CD14-positive monocyte (primary cell): ENCODE data around the gene LETM1. TPM values are rescaled to one million over a fixed set of nuclear protein-coding genes. Genes with fewer than 3 reads are reported as not detected.
A peak's percentile ranks its signal among the peaks of the same experiment; 100 is the strongest.

Experiments
- DNase-seq, 3 donors: peaks; one replicate each; pipeline ENCODE4 v3.0.0-alpha.2; 2011 to 2022
- H2AFZ ChIP-seq: 2 replicates; pipeline ENCODE4 v1.6.0; 2012; ENCODE audit warnings: mild to moderate bottlenecking, low read depth, low read length, inconsistent platforms; ENCODE audit not compliant: insufficient read depth, poor library complexity, severe bottlenecking
- H3K27ac ChIP-seq, 2 donors: 1 replicate in 1 of 2; 2 replicates in 1 of 2; pipeline ENCODE4 v1.5.1; 2012 to 2013; ENCODE audit warnings: low read length in 2 of 2, control low read depth in 1 of 2, inconsistent platforms in 1 of 2, low read depth in 1 of 2, mild to moderate bottlenecking in 1 of 2
- H3K27me3 ChIP-seq, 2 donors: one replicate each; pipeline versions ENCODE4 v1.6.0 to v1.6.1; 2011 to 2013; ENCODE audit warnings: low read length in 2 of 2; ENCODE audit not compliant: control insufficient read depth in 2 of 2, insufficient read depth in 2 of 2
- H3K36me3 ChIP-seq, 2 donors: replicated peaks in 1 of 2; 1 replicate in 1 of 2; 2 replicates in 1 of 2; pipeline versions ENCODE4 v1.5.1 to v1.6.1; 2012 to 2013; ENCODE audit warnings: low read length in 2 of 2, control low read depth in 1 of 2, inconsistent platforms in 1 of 2, mild to moderate bottlenecking in 1 of 2; ENCODE audit not compliant: insufficient read depth in 2 of 2, control insufficient read depth in 1 of 2
- H3K4me1 ChIP-seq, 2 donors: 1 replicate in 1 of 2; 2 replicates in 1 of 2; pipeline versions ENCODE4 v1.5.1 to v1.6.1; 2012 to 2013; ENCODE audit warnings: low read length in 2 of 2, control low read depth in 1 of 2, inconsistent platforms in 1 of 2, mild to moderate bottlenecking in 1 of 2, moderate library complexity in 1 of 2; ENCODE audit not compliant: insufficient read depth in 2 of 2, control insufficient read depth in 1 of 2
- H3K4me2 ChIP-seq: replicated peaks from 2 replicates; pipeline ENCODE3; 2012; ENCODE audit warnings: low read length, moderate library complexity, mild to moderate bottlenecking; ENCODE audit not compliant: poor library complexity, severe bottlenecking; ENCODE audit errors: extremely low read depth
- H3K4me3 ChIP-seq, 3 experiments: fragments of 200-600 bp in 1 of 3; sonication (generic) in 1 of 3; replicated peaks in 1 of 3; 1 replicate in 2 of 3; 2 replicates in 1 of 3; pipeline ENCODE4 v1.5.1; 2011 to 2013; ENCODE audit warnings: low read length in 3 of 3, mild to moderate bottlenecking in 3 of 3, control low read depth in 2 of 3, low read depth in 2 of 3, inconsistent platforms in 1 of 3, moderate library complexity in 1 of 3
- H3K79me2 ChIP-seq: 2 replicates; pipeline ENCODE4 v1.6.0; 2012; ENCODE audit warnings: mild to moderate bottlenecking, control low read depth, inconsistent platforms, low read length, moderate library complexity; ENCODE audit not compliant: insufficient read depth
- H3K9ac ChIP-seq: 2 replicates; pipeline ENCODE4 v1.6.0; 2017; ENCODE audit warnings: low read length, mild to moderate bottlenecking; ENCODE audit not compliant: insufficient read depth, poor library complexity, severe bottlenecking
- H3K9me3 ChIP-seq, 2 donors: replicated peaks in 1 of 2; 1 replicate in 1 of 2; 2 replicates in 1 of 2; pipeline versions ENCODE4 v1.5.1 to v1.6.1; 2012 to 2013; ENCODE audit warnings: low read length in 2 of 2, control low read depth in 1 of 2; ENCODE audit not compliant: control insufficient read depth in 1 of 2, insufficient read depth in 1 of 2
- H4K20me1 ChIP-seq: 2 replicates; pipeline ENCODE4 v1.6.0; 2012; ENCODE audit warnings: mild to moderate bottlenecking, low read length, control low read depth, moderate library complexity; ENCODE audit not compliant: insufficient read depth
- H3K27ac Mint-ChIP-seq, 7 donors: one replicate each; pipeline ENCODE4 v1.8.0; 2020; ENCODE audit warnings: mild to moderate bottlenecking in 7 of 7, mixed read lengths in 7 of 7, moderate library complexity in 6 of 7, inconsistent platforms in 2 of 7
- H3K27me3 Mint-ChIP-seq, 3 donors: one replicate each; pipeline ENCODE4 v1.8.0; 2021 to 2022; ENCODE audit warnings: low read depth in 3 of 3, mild to moderate bottlenecking in 3 of 3, mixed read lengths in 3 of 3, moderate library complexity in 3 of 3, inconsistent platforms in 1 of 3
- H3K36me3 Mint-ChIP-seq, 2 donors: one replicate each; pipeline ENCODE4 v1.8.0; 2020; ENCODE audit warnings: mixed read lengths in 2 of 2, inconsistent platforms in 1 of 2, mild to moderate bottlenecking in 1 of 2
- H3K4me1 Mint-ChIP-seq: one replicate; pipeline ENCODE4 v1.8.0; 2020; ENCODE audit warnings: mild to moderate bottlenecking, mixed read lengths
- H3K4me3 Mint-ChIP-seq, 2 donors: one replicate each; pipeline ENCODE4 v1.8.0; 2020; ENCODE audit warnings: mild to moderate bottlenecking in 2 of 2, mixed read lengths in 2 of 2, moderate library complexity in 1 of 2
- H3K9me3 Mint-ChIP-seq, 7 donors: one replicate each; pipeline ENCODE4 v1.8.0; 2020 to 2022; ENCODE audit warnings: mixed read lengths in 7 of 7, mild to moderate bottlenecking in 6 of 7, moderate library complexity in 6 of 7, inconsistent platforms in 2 of 7
- WGBS: methylation state at CpG from one replicate; pipeline ENCODE4 v1.1.5; 2013; ENCODE audit warnings: missing lambda C conversion rate; ENCODE audit not compliant: insufficient coverage; 5-methylcytosine and 5-hydroxymethylcytosine counted together
- intact Hi-C, 2 donors: fragments of 100-400 bp; cut with micrococcal nuclease; formaldehyde crosslinking; loops; one replicate each; pipeline versions ENCODE4 v1.15.0 to v1.15.1; 2023
- polyA plus RNA-seq, 3 donors: library from polyadenylated mRNA; depleted of rRNA in 1 of 3; unstranded in 2 of 3; stranded (reverse) in 1 of 3; fragments of 300-500 nt in 2 of 3; fragments of >200 nt in 1 of 3; fragmentation: Illumina TruSeq in 2 of 3; gene quantifications; 1 replicate in 2 of 3; 2 replicates in 1 of 3; pipeline ENCODE4 v1.2.3, GENCODE V29; 2012 to 2021
- TF ChIP-seq, protein P1 (sequence below): fragments of 200-600 bp; IDR thresholded peaks from one replicate; pipeline ENCODE4 v1.8.0; 2022; ENCODE audit warnings: antibody characterized with exemption, mild to moderate bottlenecking

The LETM1 gene
- polyA plus RNA-seq, 3 donors, result 6.2 to 18.6 (median 9.0) TPM

DNA sequence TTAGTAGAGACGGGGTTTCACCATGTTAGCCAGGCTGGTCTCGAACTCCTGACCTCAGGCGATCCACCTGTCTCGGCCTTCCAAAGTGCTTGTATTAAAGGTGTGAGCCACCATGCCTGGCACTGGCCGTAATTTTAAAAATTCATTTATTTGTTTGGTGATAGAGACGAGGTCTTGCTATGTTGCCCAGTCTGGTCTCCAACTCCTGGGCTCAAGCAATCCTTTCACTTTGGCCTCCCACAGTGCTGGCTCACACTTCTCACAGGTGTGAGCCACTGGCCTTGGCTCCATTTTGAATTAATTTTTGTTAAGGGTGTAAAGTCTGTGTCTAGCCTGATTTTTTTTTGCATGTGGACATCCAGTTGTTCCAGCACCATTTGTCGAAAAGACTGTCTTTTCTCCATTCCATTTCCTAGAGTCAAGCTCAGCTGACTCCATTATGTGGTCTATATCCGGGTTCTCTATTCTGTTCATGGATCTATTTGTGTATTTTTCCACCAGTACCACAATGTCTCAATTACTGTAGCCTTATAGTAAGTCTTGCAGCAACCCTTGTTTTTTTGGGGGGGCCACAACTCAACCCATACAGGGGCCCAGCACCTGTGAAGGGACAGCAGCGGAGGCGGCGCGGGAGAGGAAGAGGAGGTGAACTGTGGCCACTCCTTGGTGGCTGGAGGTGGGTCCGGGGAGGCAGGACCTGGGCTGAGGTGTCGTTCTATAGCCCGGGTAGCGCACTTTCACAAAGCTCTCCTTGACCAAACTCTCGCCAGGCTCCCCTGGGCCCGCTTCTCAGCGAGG, 13.8 kb upstream of the LETM1 start:
- H3K9me3 Mint-ChIP-seq, result peaks cover 0 to 1% (median 0%) of the 10 kb centered on the region in 7 donors
- H3K27me3 Mint-ChIP-seq, result peaks cover 7 to 14% (median 7%) of the 10 kb centered on the region in 3 donors

DNA sequence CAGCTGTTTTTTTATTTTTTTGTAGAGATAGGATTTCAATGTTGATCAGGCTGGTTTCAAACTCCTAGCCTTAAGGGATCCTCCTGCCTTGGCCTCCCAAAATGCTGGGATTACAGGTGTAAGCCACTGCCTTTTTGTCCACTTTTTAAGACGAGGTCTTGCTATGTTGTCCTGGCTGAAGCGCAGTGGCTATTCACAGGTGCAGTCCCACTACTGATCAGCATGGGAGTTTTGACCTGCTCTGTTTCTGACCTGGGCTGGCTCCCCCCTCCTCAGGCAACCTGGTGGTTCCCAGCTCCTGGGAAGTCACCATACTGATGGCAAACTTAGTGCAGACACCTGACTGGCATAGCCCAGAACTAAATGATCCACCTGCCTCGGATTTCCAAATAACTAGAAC, 13.0 kb upstream of the LETM1 start:
- intact Hi-C loops, result no loop called here
- TF ChIP-seq, protein P1, sequence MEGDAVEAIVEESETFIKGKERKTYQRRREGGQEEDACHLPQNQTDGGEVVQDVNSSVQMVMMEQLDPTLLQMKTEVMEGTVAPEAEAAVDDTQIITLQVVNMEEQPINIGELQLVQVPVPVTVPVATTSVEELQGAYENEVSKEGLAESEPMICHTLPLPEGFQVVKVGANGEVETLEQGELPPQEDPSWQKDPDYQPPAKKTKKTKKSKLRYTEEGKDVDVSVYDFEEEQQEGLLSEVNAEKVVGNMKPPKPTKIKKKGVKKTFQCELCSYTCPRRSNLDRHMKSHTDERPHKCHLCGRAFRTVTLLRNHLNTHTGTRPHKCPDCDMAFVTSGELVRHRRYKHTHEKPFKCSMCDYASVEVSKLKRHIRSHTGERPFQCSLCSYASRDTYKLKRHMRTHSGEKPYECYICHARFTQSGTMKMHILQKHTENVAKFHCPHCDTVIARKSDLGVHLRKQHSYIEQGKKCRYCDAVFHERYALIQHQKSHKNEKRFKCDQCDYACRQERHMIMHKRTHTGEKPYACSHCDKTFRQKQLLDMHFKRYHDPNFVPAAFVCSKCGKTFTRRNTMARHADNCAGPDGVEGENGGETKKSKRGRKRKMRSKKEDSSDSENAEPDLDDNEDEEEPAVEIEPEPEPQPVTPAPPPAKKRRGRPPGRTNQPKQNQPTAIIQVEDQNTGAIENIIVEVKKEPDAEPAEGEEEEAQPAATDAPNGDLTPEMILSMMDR, result no peak
- Histone ChIP-seq H3K79me2 (peaks cover 21% of the 10 kb centered on the region), H3K9me3 (no peaks in the 10 kb centered on the region), H3K4me3 (no peak overlapping the region), H3K27me3 (no peaks in the 10 kb centered on the region), H3K4me1 (peaks cover 19 to 30% of the 10 kb centered on the region in 2 donors), H3K36me3 (no peaks in the 10 kb centered on the region), H3K9ac (no peak overlapping the region), H3K27ac (no peak overlapping the region), H2AFZ (no peak overlapping the region), H3K4me2 (no peak overlapping the region), H4K20me1 (no peaks in the 10 kb centered on the region)
- 100% methylated on average over 2 of the region's 3 CpGs for WGBS
- Mint-ChIP-seq H3K27me3 (peaks cover 7 to 17% (median 7%) of the 10 kb centered on the region in 3 donors), H3K4me3 (no peak overlapping the region), H3K27ac (no peak overlapping the region), H3K36me3 (no peaks in the 10 kb centered on the region), H3K9me3 (peaks cover 0 to 1% (median 0%) of the 10 kb centered on the region in 7 donors), H3K4me1 (peaks cover 20% of the 10 kb centered on the region)
- DNase-seq, result no peak

More for the DNA sequence above, 13.8 kb upstream of the LETM1 start:
- H3K27ac ChIP-seq, result peak overlapping the region; percentile 68 to 91
- peak overlapping the region; percentile 87 for H3K4me3 Mint-ChIP-seq
- no peaks in the 10 kb centered on the region for H3K36me3 ChIP-seq
- peak overlapping the region; percentile 67 to 93 (median 87) for H3K27ac Mint-ChIP-seq
- peak overlapping the region; percentile 90 for H2AFZ ChIP-seq
- H3K4me2 ChIP-seq, result peak overlapping the region; percentile 87
- no peaks in the 10 kb centered on the region for H3K9me3 ChIP-seq
- intact Hi-C loops, result loop anchor here (2.0 to 10.0 kb wide), 4 partner anchors 13 to 622 kb away; partner anchors contain the start of genes CTBP1 (in 2 of the 2), FAM53A (in 1 of the 2), LETM1 (in 1 of the 2) and NELFA (in 1 of the 2)
- TF ChIP-seq, protein P1, result no peak
- H3K36me3 Mint-ChIP-seq, result no peaks in the 10 kb centered on the region
- H3K79me2 ChIP-seq, result peaks cover 29% of the 10 kb centered on the region
- H3K9ac ChIP-seq, result peak overlapping the region; percentile 91
- peaks cover 27% of the 10 kb centered on the region for H3K4me1 Mint-ChIP-seq
- DNase-seq, result no peak
- H4K20me1 ChIP-seq, result no peaks in the 10 kb centered on the region
- H3K4me1 ChIP-seq, result peaks cover 19 to 30% of the 10 kb centered on the region in 2 donors
- WGBS, result 41% methylated on average over 12 of the region's 19 CpGs
- H3K27me3 ChIP-seq, result no peaks in the 10 kb centered on the region
- H3K4me3 ChIP-seq, result peak overlapping the region; percentile 59 to 82 (median 78)
